ENCODE data around the gene TIAL1.

Gene TIAL1

GRCh38 chr10:119526621-119527592 is 69.9 kb downstream of the TIAL1 start:
- DNase-seq = no peak

- no peak for DNase-seq
Measured at GRCh38 chr10:119526149-119526548, 70.6 kb downstream of the TIAL1 start.

GRCh38 chr10:119525116-119525515 is 71.6 kb downstream of the TIAL1 start:
- no peak for DNase-seq

- no peak for DNase-seq
Measured at GRCh38 chr10:119524720-119525070, 72.1 kb downstream of the TIAL1 start.

GRCh38 chr10:119523895-119524719 is 72.7 kb downstream of the TIAL1 start:
- no peak for DNase-seq

Measured in activated T-cell treated with anti-CD3 and anti-CD28 coated beads, Interleukin-2, amount 50 U/mL, for 1 hour (primary cell).